Keratinocyte (primary cell): Measurements from ENCODE around the gene STK32C. TPM values are rescaled to one million over a fixed set of nuclear protein-coding genes. Genes with fewer than 3 reads are reported as not detected.

Source experiments
- DNase-seq: peaks from one replicate; pipeline ENCODE4 v3.0.0-alpha.2; 2011; ENCODE audit warnings: low read depth, missing footprints, low spot score
- FAIRE-seq: peaks from 2 replicates; lab custom pipeline; 2011; peaks lifted over from hg19 to GRCh38; lab: Jason Lieb, UNC
- H2AFZ ChIP-seq: 2 replicates; pipeline ENCODE4 v1.6.0; 2012; ENCODE audit warnings: low read length, control low read depth, inconsistent platforms; ENCODE audit not compliant: control insufficient read depth
- H3K27ac ChIP-seq: 2 replicates; pipeline ENCODE4 v1.5.1; 2011; ENCODE audit warnings: low read length; ENCODE audit not compliant: control insufficient read depth, insufficient read depth
- H3K27me3 ChIP-seq: 3 replicates; pipeline ENCODE4 v1.6.0; 2011; ENCODE audit warnings: low read length; ENCODE audit not compliant: control insufficient read depth, insufficient read depth; ENCODE audit errors: extremely low read depth
- H3K36me3 ChIP-seq, 2 experiments: 2 replicates in 1 of 2; 3 replicates in 1 of 2; pipeline ENCODE4 v1.5.1; 2011; ENCODE audit warnings: low read length in 2 of 2, mild to moderate bottlenecking in 1 of 2; ENCODE audit not compliant: control insufficient read depth in 2 of 2, insufficient read depth in 2 of 2; ENCODE audit errors: extremely low read depth in 1 of 2
- H3K4me1 ChIP-seq: 3 replicates; pipeline ENCODE4 v1.5.1; 2011; ENCODE audit warnings: low read length; ENCODE audit not compliant: control insufficient read depth, insufficient read depth; ENCODE audit errors: extremely low read depth
- H3K4me2 ChIP-seq: 3 replicates; pipeline ENCODE4 v1.6.0; 2011; ENCODE audit warnings: low read depth, low read length; ENCODE audit not compliant: control insufficient read depth, insufficient read depth; ENCODE audit errors: extremely low read depth
- H3K4me3 ChIP-seq, 3 experiments: fragments of 200-600 bp in 1 of 3; sonication (generic) in 1 of 3; 2 replicates in 2 of 3; 3 replicates in 1 of 3; pipeline ENCODE4 v1.5.1; 2011 to 2016; ENCODE audit warnings: low read length in 3 of 3, mild to moderate bottlenecking in 3 of 3, control low read depth in 2 of 3, inconsistent platforms in 1 of 3, low read depth in 1 of 3, mixed read lengths in 1 of 3, mixed run types in 1 of 3, moderate library complexity in 1 of 3; ENCODE audit not compliant: control insufficient read depth in 2 of 3, insufficient read depth in 2 of 3; ENCODE audit errors: extremely low read depth in 1 of 3
- H3K79me2 ChIP-seq: 2 replicates; pipeline ENCODE4 v1.6.0; 2012; ENCODE audit warnings: low read length; ENCODE audit not compliant: control insufficient read depth, insufficient read depth
- H3K9ac ChIP-seq: 3 replicates; pipeline ENCODE4 v1.6.0; 2011; ENCODE audit warnings: low read length; ENCODE audit not compliant: control insufficient read depth, insufficient read depth; ENCODE audit errors: extremely low read depth
- H3K9me1 ChIP-seq: 3 replicates; pipeline ENCODE4 v1.6.0; 2011; ENCODE audit warnings: low read length; ENCODE audit not compliant: control insufficient read depth, insufficient read depth; ENCODE audit errors: extremely low read depth
- H3K9me3 ChIP-seq: 2 replicates; pipeline ENCODE4 v1.5.1; 2012; ENCODE audit warnings: low read depth, low read length; ENCODE audit not compliant: control insufficient read depth
- H4K20me1 ChIP-seq: 3 replicates; pipeline ENCODE4 v1.6.0; 2011; ENCODE audit warnings: low read length; ENCODE audit not compliant: control insufficient read depth, insufficient read depth; ENCODE audit errors: extremely low read depth
- EZH2 ChIP-seq: IDR thresholded peaks from one replicate; pipeline ENCODE4 v1.6.1; 2012; ENCODE audit warnings: inconsistent platforms, mild to moderate bottlenecking, low read length, moderate library complexity
- dilution Hi-C: fragments of 300-500 bp; cut with MboI; formaldehyde crosslinking; loops from one replicate; pipeline ENCODE4 v1.7.0; 2020; ENCODE audit warnings: low sequenced_read_pairs; ENCODE audit not compliant: extremely low pct_ligation_motif_present
- polyA plus RNA-seq, 5 experiments: library from polyadenylated mRNA; depleted of rRNA in 3 of 5; stranded (reverse) in 3 of 5; stranded (forward) in 1 of 5; unstranded in 1 of 5; fragments of >200 nt; gene quantifications; 1 replicate in 1 of 5; 2 replicates in 3 of 5; 3 replicates in 1 of 5; pipeline versions ENCODE4 v1.2.1 to v1.2.3, GENCODE V29; 2011 to 2012; ENCODE audit warnings: missing spikeins in 2 of 5, low read depth in 1 of 5, low replicate concordance in 1 of 5
- TF ChIP-seq, protein P1 (sequence below), 3 experiments: IDR thresholded peaks in 1 of 3; conservative IDR thresholded peaks in 1 of 3; optimal IDR thresholded peaks in 1 of 3; 2 replicates in 2 of 3; 3 replicates in 1 of 3; pipeline versions ENCODE3 to v1.5.1; 2011; ENCODE audit warnings: low read length in 3 of 3, mild to moderate bottlenecking in 3 of 3, moderate library complexity in 2 of 3, control low read depth in 1 of 3, inconsistent platforms in 1 of 3; ENCODE audit not compliant: insufficient read depth in 2 of 3; ENCODE audit errors: extremely low read depth in 1 of 3

STK32C gene
- polyA plus RNA-seq, 1 donor (not counting 4 experiments of a cell fraction or from before 2014, with no cell fraction given): 4.1 TPM

DNA sequence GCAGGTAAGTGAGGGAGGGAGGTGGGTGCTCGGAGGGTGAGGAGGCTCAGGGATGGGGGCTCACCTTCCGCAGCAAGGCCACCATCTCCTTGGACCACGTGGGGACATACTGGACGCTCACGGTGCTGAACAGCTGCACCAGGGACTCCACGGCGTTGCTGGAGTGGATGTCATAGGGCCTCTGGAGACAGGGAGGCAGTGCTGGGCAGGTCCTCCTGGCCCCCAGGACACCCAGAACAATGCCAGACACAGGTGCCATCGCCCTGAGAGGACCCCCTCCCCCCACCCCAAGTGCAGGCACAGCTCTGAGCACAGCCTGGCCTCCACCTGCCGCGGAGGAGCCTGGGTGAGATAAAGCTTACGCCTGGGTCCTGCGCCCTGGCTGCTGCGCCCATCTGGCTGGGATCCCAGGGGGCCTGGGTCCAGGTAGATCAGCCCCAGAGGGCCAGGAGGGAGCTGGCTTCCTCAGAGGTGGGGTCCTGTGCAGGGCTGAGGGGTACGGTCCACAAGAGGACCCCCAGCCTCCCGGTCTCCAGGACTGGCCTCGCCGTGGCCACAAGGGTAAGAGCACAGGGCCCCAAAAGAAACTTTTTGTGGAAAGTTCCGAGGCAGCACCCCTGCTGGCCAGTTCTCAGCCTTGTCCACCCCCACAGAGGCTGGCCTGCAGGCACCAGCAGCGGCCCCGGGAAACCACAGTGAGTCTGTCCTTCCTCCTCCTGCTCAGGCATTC, 83.2 kb downstream of the STK32C start:
- no peaks in the 10 kb centered on the region for H3K79me2 ChIP-seq
- H2AFZ ChIP-seq: no peak overlapping the region
- dilution Hi-C loops: no loop called here
- FAIRE-seq: no peak
- H3K9me1 ChIP-seq: no peaks in the 10 kb centered on the region
- no peaks in the 10 kb centered on the region for H4K20me1 ChIP-seq
- no peaks in the 10 kb centered on the region for H3K4me1 ChIP-seq
- H3K9me3 ChIP-seq: no peaks in the 10 kb centered on the region
- H3K4me3 ChIP-seq: no peak overlapping the region
- no peak for DNase-seq
- H3K4me2 ChIP-seq: no peak overlapping the region
- H3K27me3 ChIP-seq: no peaks in the 10 kb centered on the region
- no peak overlapping the region for H3K27ac ChIP-seq
- TF ChIP-seq, protein P1, sequence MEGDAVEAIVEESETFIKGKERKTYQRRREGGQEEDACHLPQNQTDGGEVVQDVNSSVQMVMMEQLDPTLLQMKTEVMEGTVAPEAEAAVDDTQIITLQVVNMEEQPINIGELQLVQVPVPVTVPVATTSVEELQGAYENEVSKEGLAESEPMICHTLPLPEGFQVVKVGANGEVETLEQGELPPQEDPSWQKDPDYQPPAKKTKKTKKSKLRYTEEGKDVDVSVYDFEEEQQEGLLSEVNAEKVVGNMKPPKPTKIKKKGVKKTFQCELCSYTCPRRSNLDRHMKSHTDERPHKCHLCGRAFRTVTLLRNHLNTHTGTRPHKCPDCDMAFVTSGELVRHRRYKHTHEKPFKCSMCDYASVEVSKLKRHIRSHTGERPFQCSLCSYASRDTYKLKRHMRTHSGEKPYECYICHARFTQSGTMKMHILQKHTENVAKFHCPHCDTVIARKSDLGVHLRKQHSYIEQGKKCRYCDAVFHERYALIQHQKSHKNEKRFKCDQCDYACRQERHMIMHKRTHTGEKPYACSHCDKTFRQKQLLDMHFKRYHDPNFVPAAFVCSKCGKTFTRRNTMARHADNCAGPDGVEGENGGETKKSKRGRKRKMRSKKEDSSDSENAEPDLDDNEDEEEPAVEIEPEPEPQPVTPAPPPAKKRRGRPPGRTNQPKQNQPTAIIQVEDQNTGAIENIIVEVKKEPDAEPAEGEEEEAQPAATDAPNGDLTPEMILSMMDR (optimal IDR thresholded peaks at IDR 0.05 in 1 of 3, IDR thresholded peaks at IDR 0.05 in 1 of 3, conservative IDR thresholded peaks at IDR 0.05 in 1 of 3; ENCODE audit: extremely low read depth in 1 of 3, insufficient read depth in 2 of 3, low read length in 3 of 3): no peak
- no peak for TF ChIP-seq EZH2
- H3K9ac ChIP-seq: no peak overlapping the region
- no peaks in the 10 kb centered on the region for H3K36me3 ChIP-seq

DNA sequence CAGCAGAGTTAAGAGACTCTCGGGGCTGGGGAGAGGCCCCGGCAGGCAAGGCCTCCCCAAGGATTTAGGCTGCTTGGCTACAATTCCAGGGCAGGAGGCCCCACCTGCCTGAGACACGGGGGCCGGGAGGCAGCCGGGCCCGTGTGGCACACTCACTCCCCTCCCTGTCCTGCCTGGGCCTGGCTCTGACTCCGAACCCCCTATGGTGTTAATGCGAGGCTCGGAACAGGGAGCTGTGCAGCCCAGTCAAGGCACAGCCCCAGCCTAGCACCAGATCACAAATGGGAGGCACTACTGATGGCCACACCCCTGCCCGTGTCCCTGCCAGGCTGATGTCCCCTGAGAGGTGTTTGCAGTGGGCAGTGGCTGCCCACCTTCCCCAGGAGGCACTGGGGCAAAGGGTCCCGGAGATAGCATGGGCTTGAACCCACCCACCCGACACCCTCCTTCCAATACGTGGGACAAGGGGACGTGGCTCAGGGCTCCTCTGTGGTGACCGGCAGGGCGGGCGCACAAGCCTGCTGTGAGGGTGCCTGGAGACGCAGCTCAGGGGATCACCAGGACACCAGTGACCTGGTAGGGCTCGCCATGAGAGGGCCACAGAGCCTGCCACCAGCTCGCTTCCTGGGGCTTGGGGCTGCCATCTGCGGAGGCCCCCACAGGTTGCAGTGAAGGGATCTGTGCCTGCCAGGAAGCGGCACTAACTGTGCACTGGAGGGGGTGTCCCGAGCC, 84.0 kb downstream of the STK32C start:
- dilution Hi-C loops: no loop called here
- H2AFZ ChIP-seq: peak overlapping the region; percentile 9

More for the DNA sequence above, 84.0 kb downstream of the STK32C start:
- TF ChIP-seq, protein P1 (optimal IDR thresholded peaks at IDR 0.05 in 1 of 3, IDR thresholded peaks at IDR 0.05 in 1 of 3, conservative IDR thresholded peaks at IDR 0.05 in 1 of 3; ENCODE audit: extremely low read depth in 1 of 3, insufficient read depth in 2 of 3, low read length in 3 of 3): no peak
- TF ChIP-seq EZH2: no peak
- Histone ChIP-seq H3K27ac (no peak overlapping the region), H4K20me1 (no peaks in the 10 kb centered on the region), H3K9me1 (no peaks in the 10 kb centered on the region), H3K9me3 (no peaks in the 10 kb centered on the region), H3K9ac (no peak overlapping the region), H3K27me3 (no peaks in the 10 kb centered on the region), H3K4me3 (no peak overlapping the region), H3K4me1 (no peaks in the 10 kb centered on the region), H3K4me2 (no peak overlapping the region), H3K79me2 (no peaks in the 10 kb centered on the region), H3K36me3 (no peaks in the 10 kb centered on the region)
- no peak for FAIRE-seq
- DNase-seq: no peak
